IPS-20b (cell line): Measurements from ENCODE around the gene HOXB9.

ENCODE experiments used
- H3K27ac ChIP-seq: one replicate; pipeline ENCODE4 v1.5.1; 2013; ENCODE audit warnings: low read length
- H3K27me3 ChIP-seq: 2 replicates; pipeline ENCODE4 v1.6.1; 2013; ENCODE audit warnings: mild to moderate bottlenecking, low read length, inconsistent platforms; ENCODE audit not compliant: insufficient read depth
- H3K36me3 ChIP-seq: 2 replicates; pipeline ENCODE4 v1.6.1; 2013; ENCODE audit warnings: low read depth, mild to moderate bottlenecking, inconsistent platforms, low read length, moderate library complexity; ENCODE audit not compliant: insufficient read depth
- H3K4me1 ChIP-seq: 2 replicates; pipeline ENCODE4 v1.6.1; 2013; ENCODE audit warnings: mild to moderate bottlenecking, control low read depth, inconsistent platforms, low read length, moderate library complexity; ENCODE audit not compliant: insufficient read depth
- H3K4me3 ChIP-seq: 2 replicates; pipeline ENCODE4 v1.5.1; 2013; ENCODE audit warnings: mild to moderate bottlenecking, low read length, inconsistent platforms
- H3K9ac ChIP-seq: 2 replicates; pipeline ENCODE4 v1.6.1; 2013; ENCODE audit warnings: low read depth, mild to moderate bottlenecking, inconsistent platforms, low read length, moderate library complexity
- H3K9me3 ChIP-seq: 2 replicates; pipeline ENCODE4 v1.6.1; 2013; ENCODE audit warnings: mild to moderate bottlenecking, low read depth, low read length, inconsistent platforms; ENCODE audit not compliant: insufficient read depth

HOXB9 gene

DNA sequence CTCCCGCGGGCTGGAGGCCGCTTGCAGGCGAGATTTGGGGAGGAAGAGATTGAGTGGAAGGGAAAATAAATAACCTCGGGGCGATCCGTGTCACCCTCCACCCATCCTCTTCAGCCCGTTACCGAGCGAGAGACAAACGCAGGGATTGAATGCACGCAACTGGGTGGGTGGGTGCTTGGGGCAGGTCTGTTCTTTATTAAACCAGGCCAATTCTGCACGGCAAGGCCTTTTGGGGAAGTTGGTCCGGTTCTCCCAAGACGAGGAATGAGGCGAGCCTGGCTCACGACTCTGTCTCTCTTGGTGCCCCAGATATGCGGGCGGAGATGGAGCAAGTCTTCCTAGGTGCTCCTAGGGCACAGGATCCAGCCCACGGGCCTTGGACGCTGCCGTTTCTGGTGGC, 14.9 kb downstream of the HOXB9 start:
- Histone ChIP-seq H3K36me3 (no peaks in the 10 kb centered on the region), H3K4me3 (no peak overlapping the region), H3K4me1 (no peaks in the 10 kb centered on the region), H3K27ac (no peak overlapping the region), H3K9me3 (peaks cover 7% of the 10 kb centered on the region; the same call in 1 of the 2 replicates), H3K27me3 (peaks cover 100% of the 10 kb centered on the region), H3K9ac (no peak overlapping the region)

- Histone ChIP-seq H3K4me1 (no peaks in the 10 kb centered on the region), H3K36me3 (no peaks in the 10 kb centered on the region), H3K27ac (no peak within 1 kb of the TSS), H3K9ac (no peak within 1 kb of the TSS), H3K9me3 (peaks cover 7% of the 10 kb centered on the region; the same call in 1 of the 2 replicates), H3K4me3 (peak within 1 kb of the TSS; percentile 36; the same call in 1 of the 2 replicates), H3K27me3 (peaks cover 100% of the 10 kb centered on the region)
Measured at GRCh38 chr17:48610282-48611211, 15.6 kb downstream of the HOXB9 start, which contains the start of gene HOXB7. Gene HOXB7, minus strand, starts transcription at chr17:48611017. Its CDS starts 99 bp downstream, at chr17:48610918.

DNA sequence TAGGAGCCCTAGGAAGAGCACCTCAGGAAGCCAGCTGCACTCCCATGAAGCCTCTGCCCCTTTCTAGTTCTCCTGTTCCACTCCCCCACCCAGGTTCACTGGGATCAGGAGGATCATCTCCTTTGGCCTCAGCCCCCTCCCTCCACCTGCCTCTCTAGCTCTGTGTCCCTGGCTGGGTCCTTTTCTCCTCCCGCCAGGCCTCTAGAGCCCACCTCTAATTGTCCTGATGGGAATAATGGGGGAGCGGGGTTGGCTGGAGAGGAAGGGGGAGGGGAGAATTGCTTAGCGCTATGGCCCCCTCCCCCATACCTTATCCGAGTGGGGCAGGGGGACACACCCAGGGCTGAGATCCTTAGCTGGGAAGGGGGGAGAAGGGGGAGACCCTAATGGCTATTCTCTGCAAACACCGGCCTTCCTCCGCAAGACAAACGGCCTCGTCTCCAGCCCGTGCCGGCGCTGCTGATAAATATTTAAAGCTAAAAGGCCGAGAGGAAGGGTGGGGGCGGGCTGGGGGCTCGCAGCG, 16.3 kb downstream of the HOXB9 start:
- H3K27me3 ChIP-seq: peaks cover 100% of the 10 kb centered on the region
- H3K9me3 ChIP-seq: peaks cover 7% of the 10 kb centered on the region; the same call in 1 of the 2 replicates
- no peaks in the 10 kb centered on the region for H3K36me3 ChIP-seq
- H3K4me1 ChIP-seq: no peaks in the 10 kb centered on the region
- no peak overlapping the region for H3K9ac ChIP-seq
- no peak overlapping the region for H3K4me3 ChIP-seq
- H3K27ac ChIP-seq: no peak overlapping the region

GRCh38 chr17:48609033-48609432, 17.1 kb downstream of the HOXB9 start:
- no peaks in the 10 kb centered on the region for H3K4me1 ChIP-seq
- H3K27me3 ChIP-seq: peaks cover 100% of the 10 kb centered on the region
- H3K27ac ChIP-seq: no peak overlapping the region
- no peak overlapping the region for H3K4me3 ChIP-seq
- peaks cover 7% of the 10 kb centered on the region; the same call in 1 of the 2 replicates for H3K9me3 ChIP-seq
- H3K9ac ChIP-seq: no peak overlapping the region
- no peaks in the 10 kb centered on the region for H3K36me3 ChIP-seq

DNA sequence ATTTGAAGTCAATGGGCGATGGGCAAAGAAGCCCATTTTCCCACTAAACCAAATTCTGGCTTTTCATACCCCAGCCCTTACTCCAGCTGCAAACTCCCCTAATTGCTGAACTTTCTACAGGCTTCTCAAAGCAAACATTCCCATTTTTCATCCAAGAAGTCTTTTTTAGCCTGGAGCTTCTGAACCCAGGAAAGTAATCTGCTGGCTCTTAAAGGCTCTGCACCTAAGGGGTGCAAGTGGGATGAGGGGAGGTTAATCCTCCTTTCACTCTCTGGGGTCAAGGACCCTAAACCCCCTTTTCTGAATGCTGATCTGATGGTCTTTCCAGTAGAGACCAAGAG, 17.7 kb downstream of the HOXB9 start:
- H3K27me3 ChIP-seq: peaks cover 100% of the 10 kb centered on the region
- H3K4me1 ChIP-seq: no peaks in the 10 kb centered on the region
- peaks cover 7% of the 10 kb centered on the region; the same call in 1 of the 2 replicates for H3K9me3 ChIP-seq
- no peak overlapping the region for H3K9ac ChIP-seq
- H3K36me3 ChIP-seq: no peaks in the 10 kb centered on the region
- no peak overlapping the region for H3K4me3 ChIP-seq
- H3K27ac ChIP-seq: no peak overlapping the region

DNA sequence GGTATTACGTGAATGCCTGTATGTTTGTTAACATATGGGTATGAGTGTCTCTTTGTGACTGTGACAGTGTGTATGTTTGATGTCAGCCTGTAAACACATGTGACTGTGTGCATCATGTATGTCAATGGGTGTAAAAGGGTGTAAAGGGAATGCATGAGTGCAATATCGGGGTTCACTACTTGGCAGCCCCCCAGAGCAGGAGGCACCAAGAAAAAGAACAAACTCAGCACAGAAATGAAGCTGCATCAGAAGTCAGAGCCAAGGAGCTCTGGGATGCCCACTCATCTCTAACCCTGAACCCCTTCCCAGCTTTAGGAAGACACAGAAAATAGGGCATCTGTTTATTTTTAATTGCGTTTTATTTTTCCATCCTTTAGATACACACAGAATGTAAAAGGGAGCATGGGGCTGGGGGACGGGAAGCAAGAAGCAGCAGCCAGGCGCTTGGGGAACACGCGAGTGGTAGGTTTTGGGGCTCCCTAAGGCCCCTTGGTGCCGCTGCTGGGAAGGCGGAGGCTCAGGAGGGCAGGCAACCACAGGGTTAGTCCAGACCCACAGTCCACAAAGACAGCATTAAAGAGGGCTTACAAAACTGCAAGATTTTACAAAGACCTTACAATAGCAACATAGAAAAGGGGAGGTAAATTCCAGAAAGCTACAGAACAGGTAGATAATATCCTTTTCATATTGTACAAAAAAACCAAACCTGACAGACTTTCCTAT, 19.1 kb downstream of the HOXB9 start:
- Histone ChIP-seq H3K9ac (no peak overlapping the region), H3K27me3 (peaks cover 100% of the 10 kb centered on the region), H3K9me3 (peaks cover 7% of the 10 kb centered on the region; the same call in 1 of the 2 replicates), H3K4me3 (no peak overlapping the region), H3K27ac (no peak overlapping the region), H3K4me1 (no peaks in the 10 kb centered on the region), H3K36me3 (no peaks in the 10 kb centered on the region)

DNA sequence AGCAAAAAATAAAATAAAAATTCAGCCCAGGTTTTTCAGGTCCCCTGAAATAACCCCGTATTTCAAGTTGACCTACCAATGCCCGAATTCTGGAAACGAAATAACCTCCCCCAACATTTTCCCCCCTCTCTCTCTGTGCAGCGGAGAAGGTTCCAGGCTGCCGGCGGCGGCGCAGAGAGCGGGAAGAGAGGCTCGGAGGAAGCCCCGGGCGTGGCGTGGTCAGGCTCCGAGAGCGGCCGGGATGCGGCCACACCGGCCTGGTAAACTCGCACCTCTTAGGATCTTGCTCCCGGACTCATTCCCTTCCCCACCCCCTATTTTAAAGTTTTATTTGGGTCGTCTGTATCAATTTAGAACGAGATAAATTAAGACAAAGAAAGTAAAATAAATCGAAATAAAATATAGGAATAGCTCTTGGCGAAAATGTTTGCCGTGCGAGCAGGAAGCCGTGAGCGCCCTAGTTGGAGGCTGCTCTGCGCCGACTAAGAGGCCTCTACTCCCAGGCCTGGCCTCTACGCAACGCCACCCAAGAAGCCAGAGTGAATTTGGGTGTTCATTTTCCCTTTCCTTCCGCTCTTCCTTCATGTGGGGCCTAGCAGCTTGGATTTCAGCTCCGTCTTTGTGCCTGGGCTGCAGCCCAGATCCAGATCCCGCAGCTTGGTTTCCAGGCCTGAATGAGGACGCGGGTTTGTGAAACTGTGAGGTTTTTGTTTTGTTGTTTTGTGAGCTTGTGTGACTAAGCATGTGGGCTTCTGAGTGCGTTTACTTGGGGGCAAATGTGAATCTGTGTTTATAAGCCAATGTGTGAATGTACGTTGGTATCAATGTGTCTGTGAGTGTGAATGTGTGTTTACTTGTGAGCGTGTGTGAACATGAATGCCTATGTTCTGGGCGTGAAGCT, 19.9 kb downstream of the HOXB9 start:
- H3K27ac ChIP-seq: no peak overlapping the region

DNA sequence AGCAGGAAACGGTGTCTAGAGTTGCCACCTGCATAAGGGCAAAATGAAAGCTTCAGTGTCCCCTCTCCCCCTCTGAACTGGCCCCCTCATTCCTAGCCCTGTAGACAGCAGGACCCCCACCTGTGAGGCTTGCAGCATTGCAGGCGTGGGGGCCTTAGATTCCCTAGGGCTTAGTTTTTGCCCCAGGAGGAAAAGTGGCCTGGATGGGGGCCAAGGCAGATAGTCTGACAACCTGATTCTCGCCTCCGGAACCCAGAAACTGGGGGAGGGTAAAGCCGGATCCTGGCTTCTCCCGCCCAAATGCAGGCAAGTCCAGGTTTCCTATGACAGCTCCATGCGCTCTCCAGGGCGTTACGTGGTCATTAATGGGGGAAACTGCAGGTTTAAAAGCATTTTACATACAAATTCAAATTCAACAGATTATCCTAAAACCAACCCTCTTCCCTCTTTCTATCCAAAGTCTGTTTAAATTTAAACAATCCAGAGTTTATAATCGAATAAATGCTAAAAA, 20.7 kb downstream of the HOXB9 start:
- H3K27me3 ChIP-seq: peaks cover 100% of the 10 kb centered on the region
- H3K4me1 ChIP-seq: no peaks in the 10 kb centered on the region
- no peak overlapping the region for H3K4me3 ChIP-seq
- H3K27ac ChIP-seq: no peak overlapping the region
- H3K9me3 ChIP-seq: peaks cover 7% of the 10 kb centered on the region; the same call in 1 of the 2 replicates
- H3K9ac ChIP-seq: no peak overlapping the region
- H3K36me3 ChIP-seq: no peaks in the 10 kb centered on the region

More for the DNA sequence above, 19.9 kb downstream of the HOXB9 start:
- H3K4me1 ChIP-seq: no peaks in the 10 kb centered on the region
- H3K27me3 ChIP-seq: peaks cover 100% of the 10 kb centered on the region
- no peaks in the 10 kb centered on the region for H3K36me3 ChIP-seq
- H3K9me3 ChIP-seq: peaks cover 7% of the 10 kb centered on the region; the same call in 1 of the 2 replicates
- H3K4me3 ChIP-seq: no peak overlapping the region
- H3K9ac ChIP-seq: no peak overlapping the region

GRCh38 chr17:48604770-48605329, 21.3 kb downstream of the HOXB9 start, which contains the start of gene HOXB6:
Gene HOXB6, minus strand, starts transcription at chr17:48604986. Its CDS starts 6,836 bp downstream, at chr17:48598150.
- Histone ChIP-seq H3K27me3 (peaks cover 100% of the 10 kb centered on the region), H3K9ac (no peak within 1 kb of the TSS), H3K4me3 (no peak within 1 kb of the TSS), H3K27ac (no peak within 1 kb of the TSS), H3K4me1 (no peaks in the 10 kb centered on the region), H3K9me3 (peaks cover 7% of the 10 kb centered on the region; the same call in 1 of the 2 replicates), H3K36me3 (no peaks in the 10 kb centered on the region)

DNA sequence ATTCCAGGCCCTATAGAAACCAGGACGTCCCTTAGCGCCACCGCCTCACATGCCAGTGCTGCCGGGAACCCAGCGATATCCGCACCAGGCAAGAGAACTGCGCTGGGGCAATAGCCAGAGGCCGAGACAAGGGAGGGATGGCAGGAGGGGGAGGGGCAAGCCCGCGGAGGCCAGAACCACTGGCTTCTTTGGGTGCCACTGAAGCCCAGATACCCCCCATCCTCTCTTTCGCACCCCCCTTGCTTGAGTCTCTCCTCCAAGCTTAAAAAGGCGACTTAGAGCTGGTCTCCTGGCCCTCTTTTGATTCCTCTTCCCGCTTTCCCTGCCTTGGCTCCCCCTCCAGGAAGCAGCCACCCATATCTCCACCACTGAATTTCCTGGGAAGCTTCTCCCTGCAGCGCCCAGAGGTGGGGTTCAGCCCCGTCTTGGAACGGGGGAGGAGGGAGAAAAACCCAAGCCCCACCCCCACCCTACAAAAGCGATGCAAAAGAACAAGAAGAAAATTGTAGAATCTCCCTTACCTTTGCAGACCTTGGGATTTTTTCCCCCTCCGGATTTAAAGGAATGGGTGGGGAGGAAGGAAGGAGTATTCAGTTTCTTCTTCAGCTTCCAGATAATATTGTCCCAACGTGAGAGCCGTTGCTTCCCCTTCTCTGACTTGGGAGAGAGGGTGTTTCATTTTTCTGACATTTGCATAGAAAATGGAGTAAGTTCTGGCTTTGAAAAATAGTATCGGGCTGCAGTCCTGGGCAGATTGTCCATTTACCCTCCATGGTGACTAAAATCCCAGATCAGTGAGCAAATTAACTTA, 22.0 kb downstream of the HOXB9 start:
- Histone ChIP-seq H3K4me1 (no peaks in the 10 kb centered on the region), H3K27me3 (peaks cover 100% of the 10 kb centered on the region), H3K4me3 (no peak overlapping the region), H3K27ac (no peak overlapping the region), H3K9ac (no peak overlapping the region), H3K9me3 (peaks cover 10% of the 10 kb centered on the region; the same call in 1 of the 2 replicates), H3K36me3 (no peaks in the 10 kb centered on the region)
